ENCODE data around the gene GBP1.

DNA sequence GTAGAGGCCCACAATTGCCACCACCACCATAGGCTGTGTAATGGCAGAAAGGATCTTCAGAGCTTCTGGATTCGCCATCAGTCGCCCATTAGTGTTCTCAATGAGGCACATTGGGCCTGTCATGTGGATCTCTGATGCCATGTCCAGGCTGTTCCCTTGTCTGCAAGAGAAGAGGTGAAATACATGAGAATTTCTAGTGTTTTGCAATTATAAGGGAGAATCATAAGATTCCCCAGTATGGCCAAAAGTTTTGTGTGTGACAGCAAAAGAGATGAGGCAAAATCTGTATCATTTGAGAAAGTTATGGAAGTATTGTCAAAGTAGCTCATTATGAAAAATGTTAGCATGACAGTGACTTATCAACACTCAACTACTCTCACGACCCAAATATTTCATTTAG lies 1.9 kb downstream of the GBP1 start:
- TF ChIP-seq EP300 (IDR thresholded peaks at IDR 0.05) (no peak), CTCF (IDR thresholded peaks at IDR 0.05) (no peak), POLR2A (IDR thresholded peaks at IDR 0.05) (no peak), POLR2AphosphoS5 (IDR thresholded peaks at IDR 0.05) (no peak)
